Limb (tissue), 2 donors: Measurements from ENCODE around the gene WDSUB1.

Experiments
- DNase-seq, 2 donors: peaks; one replicate each; pipeline ENCODE4 v3.0.0-alpha.2; 2016; ENCODE audit errors: extremely low spot score in 2 of 2

The WDSUB1 gene

GRCh38 chr2:159225025-159226016, 61.2 kb downstream of the WDSUB1 start:
- no peak for DNase-seq

GRCh38 chr2:159224061-159224813, 62.3 kb downstream of the WDSUB1 start:
- DNase-seq, result no peak

- no peak for DNase-seq
Observed at GRCh38 chr2:159219394-159219998, 67.0 kb downstream of the WDSUB1 start.

- no peak for DNase-seq
Observed at GRCh38 chr2:159218389-159218788, 68.1 kb downstream of the WDSUB1 start.

- DNase-seq, result no peak
Observed at GRCh38 chr2:159217676-159218075, 68.8 kb downstream of the WDSUB1 start.

GRCh38 chr2:159215116-159215515, 71.4 kb downstream of the WDSUB1 start:
- no peak for DNase-seq

GRCh38 chr2:159214325-159214865, 72.1 kb downstream of the WDSUB1 start:
- DNase-seq, result no peak

GRCh38 chr2:159213296-159213695, 73.2 kb downstream of the WDSUB1 start:
- DNase-seq, result no peak

GRCh38 chr2:159211447-159212396, 74.8 kb downstream of the WDSUB1 start:
- no peak for DNase-seq

GRCh38 chr2:159209341-159210306, 76.9 kb downstream of the WDSUB1 start:
- DNase-seq, result no peak

GRCh38 chr2:159208438-159208837, 78.1 kb downstream of the WDSUB1 start:
- no peak for DNase-seq

- DNase-seq, result peak in 1 of 2 donors; percentile 37
Observed at GRCh38 chr2:159206736-159207380, 79.6 kb downstream of the WDSUB1 start.

GRCh38 chr2:159204381-159205144, 81.9 kb downstream of the WDSUB1 start:
- no peak for DNase-seq

- DNase-seq, result peak in 1 of 2 donors; percentile 72
Observed at GRCh38 chr2:159202568-159203071, 83.9 kb downstream of the WDSUB1 start.

- no peak for DNase-seq
Observed at GRCh38 chr2:159201360-159202063, 85.0 kb downstream of the WDSUB1 start.

GRCh38 chr2:159200498-159200897, 86.0 kb downstream of the WDSUB1 start:
- no peak for DNase-seq
